Endothelial cell (in vitro differentiated cells): ENCODE data around the gene WDR31. TPM values are rescaled to one million over a fixed set of nuclear protein-coding genes. Genes with fewer than 3 reads are reported as not detected.

ENCODE experiments used
- DNase-seq: peaks from one replicate; pipeline ENCODE4 v3.0.0; 2021; ENCODE audit warnings: low spot score
- H3K27ac Mint-ChIP-seq: one replicate; pipeline ENCODE4 v1.8.0; 2021; ENCODE audit warnings: mixed read lengths, inconsistent platforms; ENCODE audit not compliant: unreplicated experiment
- H3K27me3 Mint-ChIP-seq: one replicate; pipeline ENCODE4 v1.8.0; 2021; ENCODE audit warnings: mild to moderate bottlenecking, moderate library complexity, mixed read lengths, inconsistent platforms; ENCODE audit not compliant: unreplicated experiment
- H3K36me3 Mint-ChIP-seq: one replicate; pipeline ENCODE4 v1.8.0; 2021; ENCODE audit warnings: mild to moderate bottlenecking, low read depth, mixed read lengths, inconsistent platforms; ENCODE audit not compliant: unreplicated experiment
- H3K4me1 Mint-ChIP-seq: one replicate; pipeline ENCODE4 v1.8.0; 2021; ENCODE audit warnings: mild to moderate bottlenecking, mixed read lengths, inconsistent platforms; ENCODE audit not compliant: unreplicated experiment
- H3K4me3 Mint-ChIP-seq: one replicate; pipeline ENCODE4 v1.8.0; 2021; ENCODE audit warnings: mild to moderate bottlenecking, mixed read lengths, inconsistent platforms; ENCODE audit not compliant: unreplicated experiment
- H3K9me3 Mint-ChIP-seq: one replicate; pipeline ENCODE4 v1.8.0; 2021; ENCODE audit warnings: mixed read lengths, inconsistent platforms; ENCODE audit not compliant: unreplicated experiment
- total RNA-seq: library from RNA; stranded (reverse); fragmentation: NEBNext Ultra II Directional; extraction: Animal tissue kit (Norgen Biotek cat#: 25700); gene quantifications from one replicate; pipeline ENCODE4 v1.2.1, GENCODE V29; 2021; ENCODE audit not compliant: unreplicated experiment
- TF ChIP-seq, protein P1 (sequence below): fragments of 200-600 bp; sonication (generic); IDR thresholded peaks from one replicate; pipeline ENCODE4 v1.5.0; 2021; ENCODE audit warnings: antibody characterized with exemption; ENCODE audit not compliant: unreplicated experiment

Gene WDR31
- total RNA-seq, 1 donor from 2014 or later, result 0.95 TPM

DNA sequence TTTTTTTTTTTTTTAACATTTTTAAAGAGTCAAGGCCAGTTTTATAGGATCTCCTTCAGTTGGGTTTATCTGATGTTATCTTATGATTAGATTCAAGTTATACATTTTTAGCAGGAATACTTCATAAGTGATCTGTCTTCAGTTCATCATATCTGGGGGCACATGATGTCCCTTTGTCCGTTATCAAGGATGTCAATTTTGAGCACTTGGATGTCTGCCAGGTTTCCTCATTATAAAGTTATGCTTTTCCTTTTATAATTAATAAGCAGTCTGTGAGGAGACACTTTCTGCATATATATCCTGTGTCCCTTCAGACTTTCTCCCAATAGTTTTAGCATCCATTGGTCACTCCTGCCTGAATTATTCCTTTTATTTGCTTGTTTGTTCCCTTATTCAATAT is 24.9 kb upstream of the WDR31 start:
- TF ChIP-seq, protein P1, sequence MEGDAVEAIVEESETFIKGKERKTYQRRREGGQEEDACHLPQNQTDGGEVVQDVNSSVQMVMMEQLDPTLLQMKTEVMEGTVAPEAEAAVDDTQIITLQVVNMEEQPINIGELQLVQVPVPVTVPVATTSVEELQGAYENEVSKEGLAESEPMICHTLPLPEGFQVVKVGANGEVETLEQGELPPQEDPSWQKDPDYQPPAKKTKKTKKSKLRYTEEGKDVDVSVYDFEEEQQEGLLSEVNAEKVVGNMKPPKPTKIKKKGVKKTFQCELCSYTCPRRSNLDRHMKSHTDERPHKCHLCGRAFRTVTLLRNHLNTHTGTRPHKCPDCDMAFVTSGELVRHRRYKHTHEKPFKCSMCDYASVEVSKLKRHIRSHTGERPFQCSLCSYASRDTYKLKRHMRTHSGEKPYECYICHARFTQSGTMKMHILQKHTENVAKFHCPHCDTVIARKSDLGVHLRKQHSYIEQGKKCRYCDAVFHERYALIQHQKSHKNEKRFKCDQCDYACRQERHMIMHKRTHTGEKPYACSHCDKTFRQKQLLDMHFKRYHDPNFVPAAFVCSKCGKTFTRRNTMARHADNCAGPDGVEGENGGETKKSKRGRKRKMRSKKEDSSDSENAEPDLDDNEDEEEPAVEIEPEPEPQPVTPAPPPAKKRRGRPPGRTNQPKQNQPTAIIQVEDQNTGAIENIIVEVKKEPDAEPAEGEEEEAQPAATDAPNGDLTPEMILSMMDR, result no peak

DNA sequence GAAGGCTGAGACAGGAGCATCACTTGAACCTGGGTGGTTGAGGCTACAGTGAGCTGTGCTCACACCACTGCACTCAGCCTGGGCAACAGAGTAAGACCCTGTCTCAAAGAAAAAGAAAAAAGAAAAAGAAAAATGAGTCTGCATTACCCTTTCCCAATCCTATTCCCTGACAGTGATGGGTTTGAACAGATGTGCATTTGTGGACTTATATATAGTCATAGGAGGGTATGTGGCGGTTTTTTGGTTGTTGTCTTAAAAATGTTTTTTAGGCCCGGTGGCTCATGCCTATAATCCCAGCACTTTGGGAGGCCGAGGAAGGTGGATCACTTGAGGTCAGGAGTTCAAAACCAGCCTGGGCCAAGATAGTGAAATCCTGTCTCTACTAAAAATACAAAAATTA is 23.3 kb upstream of the WDR31 start:
- no peak for DNase-seq
- H3K36me3 Mint-ChIP-seq, result peaks cover 3% of the 10 kb centered on the region
- TF ChIP-seq, protein P1, result no peak
- no peaks in the 10 kb centered on the region for H3K9me3 Mint-ChIP-seq
- peaks cover 2% of the 10 kb centered on the region for H3K27me3 Mint-ChIP-seq
- no peaks in the 10 kb centered on the region for H3K4me1 Mint-ChIP-seq
- H3K4me3 Mint-ChIP-seq, result no peak overlapping the region
- H3K27ac Mint-ChIP-seq, result no peak overlapping the region

More for the DNA sequence above, 24.9 kb upstream of the WDR31 start:
- DNase-seq, result no peak
- Mint-ChIP-seq H3K4me1 (no peaks in the 10 kb centered on the region), H3K36me3 (peaks cover 3% of the 10 kb centered on the region), H3K4me3 (no peak overlapping the region), H3K27me3 (peaks cover 2% of the 10 kb centered on the region), H3K9me3 (no peaks in the 10 kb centered on the region), H3K27ac (no peak overlapping the region)

DNA sequence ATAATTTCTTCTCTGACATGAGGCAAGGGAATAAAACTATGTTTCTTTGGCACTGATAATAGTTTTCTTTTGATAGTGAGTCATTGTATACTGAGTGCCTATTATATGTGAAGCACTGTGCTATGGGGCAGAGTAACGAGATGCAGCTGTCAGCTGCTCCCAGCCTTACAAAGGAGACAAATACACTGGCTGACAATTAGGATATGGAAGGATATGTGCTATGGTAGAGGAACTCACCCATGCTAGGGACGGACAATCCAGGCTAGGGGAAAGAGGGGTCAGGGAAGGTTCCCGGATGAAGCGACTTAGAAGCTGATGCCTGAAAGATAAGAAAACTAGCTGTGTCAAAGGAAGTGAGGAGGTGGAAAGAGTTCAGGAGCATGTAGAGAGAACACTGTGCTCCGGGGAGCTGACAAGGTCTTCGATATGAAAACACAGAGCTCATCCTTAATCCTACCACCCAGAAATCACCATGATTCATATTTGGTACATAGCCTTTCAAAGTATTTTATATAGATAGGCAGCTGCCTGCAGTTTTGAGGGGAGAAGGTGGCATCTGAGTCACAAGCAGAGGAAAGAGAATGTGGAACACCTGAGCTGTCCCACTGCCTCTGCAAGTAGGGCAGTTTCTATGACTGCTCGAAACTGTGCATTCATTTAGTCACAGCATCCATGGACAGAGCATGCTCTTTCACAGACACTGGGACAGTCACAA is 21.4 kb upstream of the WDR31 start:
- TF ChIP-seq, protein P1, result no peak
- no peak for DNase-seq
- no peaks in the 10 kb centered on the region for H3K36me3 Mint-ChIP-seq
- no peak overlapping the region for H3K4me3 Mint-ChIP-seq
- peaks cover 2% of the 10 kb centered on the region for H3K27me3 Mint-ChIP-seq
- no peaks in the 10 kb centered on the region for H3K4me1 Mint-ChIP-seq
- H3K9me3 Mint-ChIP-seq, result no peaks in the 10 kb centered on the region
- no peak overlapping the region for H3K27ac Mint-ChIP-seq

DNA sequence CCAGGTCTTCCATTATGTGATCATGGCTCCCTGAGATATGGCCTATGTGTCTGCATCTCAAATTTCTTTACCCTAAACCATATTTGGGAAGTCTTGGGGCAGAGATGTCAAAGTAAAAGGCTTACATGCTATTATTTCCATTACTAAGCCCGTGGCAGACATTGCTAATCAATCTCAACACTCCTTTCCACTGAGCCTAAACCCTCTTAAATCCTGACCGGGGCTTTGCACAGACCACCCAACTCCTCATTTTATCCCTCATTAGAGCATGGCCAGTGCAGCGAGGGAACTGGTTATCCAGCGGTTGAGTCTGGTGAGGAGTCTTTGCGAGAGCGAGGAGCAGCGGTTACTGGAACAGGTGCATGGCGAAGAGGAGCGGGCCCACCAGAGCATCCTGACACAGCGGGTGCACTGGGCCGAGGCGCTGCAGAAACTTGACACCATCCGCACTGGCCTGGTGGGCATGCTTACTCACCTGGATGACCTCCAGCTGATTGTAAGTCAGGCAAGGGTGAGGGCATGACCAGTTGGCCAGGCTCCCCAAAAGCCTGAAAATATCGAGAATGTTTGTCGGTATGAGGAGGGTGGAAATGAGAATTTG is 20.3 kb upstream of the WDR31 start:
- H3K4me3 Mint-ChIP-seq, result no peak overlapping the region
- no peaks in the 10 kb centered on the region for H3K4me1 Mint-ChIP-seq
- H3K36me3 Mint-ChIP-seq, result no peaks in the 10 kb centered on the region
- no peak for DNase-seq
- peaks cover 2% of the 10 kb centered on the region for H3K27me3 Mint-ChIP-seq
- TF ChIP-seq, protein P1, result no peak
- H3K27ac Mint-ChIP-seq, result no peak overlapping the region
- no peaks in the 10 kb centered on the region for H3K9me3 Mint-ChIP-seq

DNA sequence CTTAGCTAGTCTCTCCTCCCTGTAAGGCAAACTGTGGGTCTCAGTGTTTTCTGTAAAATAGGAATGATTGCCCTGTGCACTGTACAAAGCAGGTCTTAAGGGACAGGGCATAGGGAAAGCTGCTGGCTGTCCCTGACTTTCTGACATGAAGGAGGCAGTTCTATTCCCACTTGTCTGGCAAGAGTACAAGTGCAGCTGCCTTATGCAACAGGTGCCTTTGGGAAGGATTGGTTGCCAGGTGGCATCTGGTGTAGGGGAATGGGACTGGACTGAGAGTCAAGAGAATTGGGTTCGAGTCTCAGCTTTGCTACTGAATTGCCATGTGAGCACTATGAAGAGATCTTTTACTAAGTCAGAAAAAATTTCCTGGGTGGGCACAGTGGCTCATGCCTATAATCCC is 19.3 kb upstream of the WDR31 start:
- H3K27me3 Mint-ChIP-seq, result peaks cover 2% of the 10 kb centered on the region
- no peaks in the 10 kb centered on the region for H3K4me1 Mint-ChIP-seq
- no peaks in the 10 kb centered on the region for H3K9me3 Mint-ChIP-seq

More for the DNA sequence above, 19.3 kb upstream of the WDR31 start:
- H3K4me3 Mint-ChIP-seq, result no peak overlapping the region
- DNase-seq, result no peak
- no peak overlapping the region for H3K27ac Mint-ChIP-seq
- TF ChIP-seq, protein P1, result no peak
- no peaks in the 10 kb centered on the region for H3K36me3 Mint-ChIP-seq
